ENCODE measurements around the gene SYNJ1. TPM values are rescaled to one million over a fixed set of nuclear protein-coding genes. Genes with fewer than 3 reads are reported as not detected.
A peak's percentile ranks its signal among the peaks of the same experiment; 100 is the strongest.
"Not testable (repeated sequence)": the region's sequence is repeated elsewhere in the genome, so short reads cannot be mapped to it uniquely, and the experiment has no call there.

SYNJ1 gene
- total RNA-seq (2014; rRNA removed; shearing (Covaris generic)), result 3.1 and 7.8 TPM in 2 replicates
- polyA plus RNA-seq (2015; cell fraction: cytosol; rRNA removed), result 5.1 and 6.7 TPM in 2 replicates
- 11.1 and 14.1 TPM in 2 replicates for polyA plus RNA-seq (2015; cell fraction: nucleus; rRNA removed)

- peak; percentile 94 for DNase-seq (ENCODE audit: low read depth)
These were observed at the start of gene SYNJ1 for GRCh38 chr21:32727687-32728455. Gene SYNJ1, minus strand, starts transcription at chr21:32728013. Its CDS starts 1,118 bp downstream, at chr21:32726895.

DNA sequence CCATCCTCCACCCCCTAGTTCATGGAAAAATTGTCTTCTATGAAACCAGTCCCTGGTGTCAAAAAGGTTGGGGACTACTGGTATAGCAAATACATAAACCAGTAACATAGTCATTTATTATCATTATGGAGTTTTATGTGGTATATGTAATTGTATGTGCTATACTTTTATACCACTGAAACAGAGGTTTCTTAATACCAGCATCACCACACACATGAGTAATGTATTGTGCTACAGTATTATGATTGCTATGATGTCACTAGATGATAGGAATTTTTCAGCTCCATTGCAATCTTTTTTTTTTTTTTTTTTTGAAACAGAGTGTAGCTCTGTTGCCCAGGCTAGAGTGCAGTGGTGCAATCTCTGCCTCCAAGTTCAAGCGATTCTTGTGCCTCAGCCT lies 49.5 kb upstream of the SYNJ1 start:
- DNase-seq (ENCODE audit: low read depth), result no peak

DNA sequence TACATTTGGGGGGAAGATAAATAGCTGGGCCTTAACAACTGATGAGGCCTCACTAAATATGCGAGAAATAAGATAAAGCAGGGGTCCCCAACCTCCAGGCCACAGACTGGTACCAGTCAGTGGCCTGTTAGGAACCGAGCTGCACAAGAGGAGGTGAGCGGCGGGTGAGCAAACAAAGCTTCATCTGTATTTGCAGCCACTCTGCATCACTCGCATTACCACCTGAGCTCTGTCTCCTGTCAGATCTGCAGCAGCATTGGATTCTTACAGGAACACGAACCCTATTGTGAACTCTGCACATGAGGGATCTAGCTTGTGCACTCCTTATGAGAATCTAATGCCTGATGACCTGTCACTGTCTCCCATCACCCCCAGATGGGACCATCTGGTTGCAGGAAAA lies 48.9 kb upstream of the SYNJ1 start:
- DNase-seq (ENCODE audit: low read depth), result no peak

DNA sequence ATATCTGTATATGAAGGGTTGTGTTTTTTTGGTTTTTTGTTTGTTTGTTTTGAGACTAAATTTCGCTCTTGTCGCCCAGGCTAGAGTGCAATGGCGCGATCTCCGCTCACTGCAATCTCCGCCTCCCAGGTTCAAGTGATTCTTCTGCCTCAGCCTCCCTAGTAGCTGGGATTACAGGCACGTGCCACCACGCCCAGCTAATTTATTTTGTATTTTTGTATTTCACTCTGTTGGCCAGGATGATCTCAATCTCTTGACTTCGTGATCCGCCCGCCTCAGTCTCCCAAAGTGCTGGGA lies 45.2 kb upstream of the SYNJ1 start:
- not testable (repeated sequence) for DNase-seq (ENCODE audit: low read depth)

DNA sequence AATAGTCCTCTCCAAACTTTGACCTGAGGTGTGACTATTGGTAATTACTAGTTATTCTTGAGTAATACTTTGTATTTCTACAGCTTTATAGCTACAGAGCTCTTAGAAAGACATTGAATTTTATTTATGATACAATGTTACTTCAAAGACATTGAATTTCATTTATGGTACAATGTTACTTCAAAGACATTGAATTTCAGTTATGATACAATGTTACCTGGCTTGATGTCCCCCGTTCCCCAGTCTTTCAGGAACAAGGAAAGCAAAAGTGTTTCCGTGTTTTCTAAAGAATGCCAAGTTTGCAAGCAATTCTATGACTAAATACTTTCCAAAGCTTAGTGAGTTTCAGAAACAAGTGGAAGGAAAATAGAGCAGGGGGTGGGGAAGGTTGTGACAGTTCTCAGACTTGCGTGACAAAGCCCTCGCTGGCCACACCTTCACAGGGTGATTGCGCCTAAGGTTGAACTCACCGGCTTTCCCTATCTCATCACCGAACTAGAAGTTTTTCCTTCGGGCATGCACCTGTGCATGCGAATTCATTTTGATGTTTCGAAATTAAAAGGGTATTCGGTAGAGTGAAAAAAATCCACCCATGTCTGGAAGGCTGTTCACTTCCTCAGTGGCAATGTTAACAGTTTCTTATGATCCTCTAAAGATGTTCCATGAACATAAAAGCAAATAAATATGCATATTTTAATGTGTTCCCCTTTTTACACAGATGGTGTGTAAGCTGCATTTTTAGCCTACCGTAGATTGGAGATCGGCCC lies 44.7 kb upstream of the SYNJ1 start:
- no peak for DNase-seq (ENCODE audit: low read depth)

GRCh38 chr21:32770871-32771523 lies 43.2 kb upstream of the SYNJ1 start:
- peak; percentile 16 for DNase-seq (ENCODE audit: low read depth)

- DNase-seq (ENCODE audit: low read depth), result no peak
These were observed 40.7 kb upstream of the SYNJ1 start for GRCh38 chr21:32768530-32768929.

DNA sequence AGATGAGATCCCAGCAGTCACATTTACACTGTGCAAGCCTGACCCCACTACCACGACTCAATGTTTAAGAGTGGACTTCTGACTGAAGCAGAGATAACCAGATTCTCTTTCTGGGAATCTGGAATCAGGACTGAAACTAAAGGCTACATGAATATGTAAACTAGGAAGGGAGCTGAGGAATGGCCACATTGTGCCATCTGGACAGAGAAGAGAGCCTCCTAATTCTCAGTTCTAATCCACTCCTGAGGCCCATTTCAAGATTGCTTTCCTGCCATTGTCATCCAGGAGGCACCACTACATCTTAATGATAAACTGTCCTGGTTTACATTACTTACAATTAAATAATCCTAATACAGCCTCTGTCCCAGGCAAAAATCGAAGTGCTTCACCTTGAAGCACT lies 37.2 kb upstream of the SYNJ1 start:
- DNase-seq (ENCODE audit: low read depth), result no peak

GRCh38 chr21:32764186-32764585 lies 36.4 kb upstream of the SYNJ1 start:
- no peak for DNase-seq (ENCODE audit: low read depth)

- DNase-seq (ENCODE audit: low read depth), result no peak
These were observed 30.0 kb upstream of the SYNJ1 start for GRCh38 chr21:32757804-32758203.

GRCh38 chr21:32756096-32756495 lies 28.3 kb upstream of the SYNJ1 start:
- DNase-seq (ENCODE audit: low read depth), result no peak

- no peak for DNase-seq (ENCODE audit: low read depth)
These were observed 26.2 kb upstream of the SYNJ1 start for GRCh38 chr21:32753818-32754585.

- DNase-seq (ENCODE audit: low read depth), result no peak
These were observed 22.6 kb upstream of the SYNJ1 start for GRCh38 chr21:32750405-32750804.

GRCh38 chr21:32749662-32750061 lies 21.8 kb upstream of the SYNJ1 start:
- DNase-seq (ENCODE audit: low read depth), result no peak

DNA sequence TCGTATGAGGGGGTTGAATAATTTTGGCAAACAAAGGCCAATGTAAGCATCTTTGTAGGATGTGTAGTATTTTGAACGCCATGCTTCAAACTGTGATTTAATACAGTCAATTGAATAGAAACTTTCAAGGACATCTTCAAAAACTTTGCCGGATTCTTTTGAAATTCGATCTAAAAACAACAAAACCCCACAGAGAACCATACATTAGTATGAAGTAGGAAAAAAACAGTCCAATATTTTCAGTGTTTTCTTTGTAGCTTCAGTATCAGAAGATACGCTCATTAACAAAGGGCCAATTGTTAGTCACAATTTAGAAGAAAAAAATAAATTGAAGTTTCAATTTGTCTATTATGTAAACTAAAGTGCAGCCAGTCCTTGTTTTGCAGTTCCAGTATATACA lies 20.7 kb upstream of the SYNJ1 start:
- no peak for DNase-seq (ENCODE audit: low read depth)

- no peak for DNase-seq (ENCODE audit: low read depth)
These were observed 19.6 kb upstream of the SYNJ1 start for GRCh38 chr21:32747396-32747795.

GRCh38 chr21:32746711-32747110 lies 18.9 kb upstream of the SYNJ1 start:
- not testable (repeated sequence) for DNase-seq (ENCODE audit: low read depth)

DNA sequence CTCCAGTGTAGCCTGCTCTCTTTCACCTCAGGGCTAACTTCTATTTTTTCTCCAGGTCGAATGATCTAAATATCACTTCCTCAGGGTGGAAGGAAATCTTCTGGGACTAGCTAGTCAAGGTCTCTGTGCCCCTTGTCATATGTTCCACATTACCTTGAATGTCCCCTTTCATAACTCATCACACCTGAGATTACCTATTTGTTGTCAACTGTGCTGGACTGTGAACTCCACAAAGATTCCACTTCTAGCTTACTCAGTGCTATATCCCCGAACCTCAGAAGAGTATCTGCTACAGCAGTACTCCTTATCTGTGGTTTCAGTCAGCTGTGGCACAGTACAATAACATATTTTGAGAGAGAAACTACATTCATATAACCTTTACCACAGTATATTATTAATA lies 14.6 kb upstream of the SYNJ1 start:
- no peak for DNase-seq (ENCODE audit: low read depth)

DNA sequence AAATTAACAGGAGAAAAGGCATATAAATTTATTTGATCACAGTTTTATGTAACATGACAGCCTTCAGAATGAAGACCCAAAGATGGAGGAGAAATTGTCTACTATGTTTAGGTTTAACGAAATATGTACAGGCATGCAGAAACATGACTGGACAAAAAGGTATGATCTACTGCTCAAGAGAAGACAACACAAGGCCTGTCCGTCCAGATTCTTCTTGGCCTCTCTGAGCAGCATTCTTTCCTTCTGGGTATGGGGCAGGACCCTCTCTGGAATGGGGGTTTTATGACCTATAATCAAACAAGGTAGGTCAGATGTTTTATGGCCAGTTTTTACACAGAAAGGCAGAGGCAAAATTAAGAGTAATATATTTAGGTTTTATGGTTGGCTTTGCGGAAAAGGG lies 13.5 kb upstream of the SYNJ1 start:
- DNase-seq (ENCODE audit: low read depth), result no peak

DNA sequence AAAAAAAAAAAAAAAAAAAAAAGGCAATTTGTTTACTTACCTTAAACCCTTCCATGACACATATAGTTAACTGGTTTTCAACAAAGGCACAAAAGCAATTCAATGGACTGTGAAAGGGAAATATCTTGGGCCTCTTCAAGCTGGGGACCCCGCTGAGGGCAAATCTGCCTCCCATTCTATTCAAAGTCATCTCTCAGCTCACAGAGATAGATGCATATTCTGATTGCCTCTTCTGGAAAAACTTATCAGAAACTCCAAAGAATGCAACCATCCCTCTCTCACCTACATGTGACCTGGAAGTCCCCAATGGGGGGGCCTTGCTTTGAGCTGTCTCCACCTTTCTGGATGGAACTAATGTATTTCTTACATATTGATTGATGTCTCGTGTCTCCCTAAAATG lies 12.1 kb upstream of the SYNJ1 start:
- no peak for DNase-seq (ENCODE audit: low read depth)

- not testable (repeated sequence) for DNase-seq (ENCODE audit: low read depth)
These were observed 8.3 kb upstream of the SYNJ1 start for GRCh38 chr21:32736083-32736482.

Data from HT1080 (cell line).